Heart right ventricle (tissue), 16 donors: ENCODE results near the gene CAMTA2. TPM values are rescaled to one million over a fixed set of nuclear protein-coding genes. Genes with fewer than 3 reads are reported as not detected.
A peak's percentile ranks its signal among the peaks of the same experiment; 100 is the strongest.

Experiments
- ATAC-seq, 8 donors: fragments of 200-7000 bp; cut with Tn5 transposase; one replicate each; pipeline ENCODE4 v1.9.1; 2020; ENCODE audit warnings: mild to moderate bottlenecking in 8 of 8, moderate library complexity in 8 of 8, moderate number of reproducible peaks in 1 of 8
- DNase-seq, 2 donors: peaks; one replicate each; pipeline ENCODE4 v3.0.0-alpha.2; 2020
- H3K27ac ChIP-seq, 10 donors: fragments of 200-600 bp; sonication (generic) in 2 of 10; one replicate each; pipeline versions ENCODE4 v1.5.0 to v1.8.0; 2020 to 2022; ENCODE audit warnings: mild to moderate bottlenecking in 3 of 10
- H3K27me3 ChIP-seq, 7 donors: fragments of 200-600 bp; one replicate each; pipeline ENCODE4 v1.8.0; 2021 to 2022; ENCODE audit warnings: mild to moderate bottlenecking in 2 of 7
- H3K36me3 ChIP-seq, 9 donors: fragments of 200-600 bp; sonication (generic) in 1 of 9; one replicate each; pipeline versions ENCODE4 v1.5.0 to v1.8.0; 2020 to 2022; ENCODE audit warnings: mild to moderate bottlenecking in 2 of 9
- H3K4me1 ChIP-seq, 9 donors: fragments of 200-600 bp; sonication (generic) in 1 of 9; one replicate each; pipeline versions ENCODE4 v1.5.0 to v1.8.0; 2020 to 2022; ENCODE audit warnings: mild to moderate bottlenecking in 4 of 9
- H3K4me3 ChIP-seq, 10 donors: fragments of 200-600 bp; sonication (generic) in 2 of 10; one replicate each; pipeline versions ENCODE4 v1.5.0 to v1.8.0; 2020 to 2022; ENCODE audit warnings: mild to moderate bottlenecking in 7 of 10, moderate library complexity in 2 of 10
- H3K9me3 ChIP-seq, 11 donors: fragments of 200-600 bp in 10 of 11; sonication (generic) in 2 of 11; one replicate each; pipeline versions ENCODE4 v1.5.0 to v1.8.0; 2013 to 2022; ENCODE audit warnings: mild to moderate bottlenecking in 2 of 11, control low read depth in 1 of 11, moderate library complexity in 1 of 11
- WGBS, 2 donors: extraction: QIAGEN DNeasy Blood & Tissue Kit; methylation state at CpG; one replicate each; pipeline ENCODE4 v1.1.7; 2013; ENCODE audit warnings: inconsistent platforms in 1 of 2; 5-methylcytosine and 5-hydroxymethylcytosine counted together
- intact Hi-C, 10 donors: fragments of 100-400 bp; cut with DNase I; formaldehyde crosslinking; loops; one replicate each; pipeline versions ENCODE4 v1.11.1 to v1.14.2; 2022
- polyA plus RNA-seq, 2 donors: library from polyadenylated mRNA; stranded (reverse); fragments of 200-250 nt; gene quantifications; one replicate each; pipeline ENCODE4 v1.2.3, GENCODE V29; 2013
- total RNA-seq, 10 donors: library from RNA; stranded (reverse); fragmentation: NEBNext Ultra II Directional in 3 of 10; extraction: Animal tissue kit (Norgen Biotek cat#: 25700) in 3 of 10; gene quantifications; one replicate each; pipeline versions ENCODE4 v1.2.1 to v1.2.4, GENCODE V29; 2021 to 2023
- TF ChIP-seq, protein P1 (sequence below), 9 donors: fragments of 200-600 bp; sonication (generic) in 2 of 9; IDR thresholded peaks; one replicate each; pipeline versions ENCODE4 v1.5.0 to v1.8.0; 2021 to 2022; ENCODE audit warnings: antibody characterized with exemption in 9 of 9, mild to moderate bottlenecking in 5 of 9, moderate library complexity in 1 of 9
- donor health status: Arrhythmogenic right ventricular cardiomyopathy.
- donor health status: ischemic (EF 13 %, LVEDD 7.1; RV severe dilation, severe dysfunction).
- donor health status: healthy with polysubstance abuse.
- donor health status: DM: no; HTN: yes; CAD: no.
- donor health status: DM: no; HTN: no; CAD: no.
- donor health status: ischemic (EF 25% LVEDD 6.9; RV normal size, moderate dysfunction).
- donor health status: ischemic (EF 25% LVEDD 5.7; RV mildly dilated, moderate dysfunction).
- donor health status: healthy.
- donor health status: DM: yes; HTN: yes; CAD: no.
- donor health status: Ischemic cardiomyopathy.
- donor health status: ischemic (EF 35%, LVEDD 5.7; RV mildly dilated, moderate dysfunction).
- donor health status: nonischemic (EF 11% LVEDD 7.7; RV severe dilation, severe dysfunction).
- donor health status: DM: yes; HTN: yes; CAD: no.
- donor health status: PGD.
- donor health status: ischemic (EF 29% LVEDD 5.4; RV normal size, mild dysfunction).
- donor health status: nonischemic (EF 23%, LVEDD 6.1; RV moderate dilation, normal function).

CAMTA2 gene
- total and polyA plus RNA-seq, 12 donors: 26.0 to 74.3 (median 34.3) TPM

DNA sequence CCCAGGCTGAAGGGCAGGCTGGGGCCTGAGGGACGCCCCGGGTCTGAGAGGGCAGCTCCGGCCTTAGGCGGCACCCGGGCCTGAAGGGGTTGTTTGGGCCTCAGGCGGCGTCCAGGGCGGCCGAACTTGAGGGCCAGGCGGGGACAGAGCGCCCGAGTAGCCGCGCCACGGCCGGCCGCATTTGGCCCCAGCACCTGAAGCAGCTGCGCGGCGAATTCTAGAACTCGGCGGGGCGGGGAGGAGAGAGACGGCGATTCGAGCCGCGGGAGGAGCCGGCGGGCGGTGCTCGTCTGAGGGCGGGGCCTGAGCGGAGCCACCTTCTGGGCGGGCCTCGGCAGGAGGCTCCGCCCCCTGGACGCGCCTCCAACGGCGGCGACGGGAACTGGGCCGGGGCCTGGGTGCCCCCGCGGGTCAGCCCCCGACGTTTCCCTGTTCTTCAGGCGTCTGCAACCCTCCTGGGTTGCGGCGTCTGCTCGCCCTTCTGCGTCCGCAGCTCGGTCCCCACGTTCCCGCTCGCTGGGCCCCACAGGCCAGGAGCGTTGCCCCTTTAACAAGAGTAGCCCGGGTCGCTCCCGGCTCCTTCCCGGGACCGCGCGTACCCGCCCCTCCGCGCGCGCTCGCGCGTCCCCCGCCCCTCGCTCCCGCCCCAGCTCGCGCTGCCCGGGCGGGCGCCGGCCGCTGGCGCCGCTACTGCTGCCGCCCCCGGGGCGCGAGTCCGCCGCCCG lies 10.0 kb upstream of the CAMTA2 start, which contains the start of the genes INCA1 and KIF1C:
INCA1 (minus strand) TSS at position 221 of the 725 bp plus-strand sequence. CDS start 3,085 bp downstream, outside the sequence.
KIF1C (plus strand) TSS at position 649 of the 725 bp plus-strand sequence. CDS start 2,297 bp downstream, outside the sequence.
- Histone ChIP-seq H3K9me3 (no peaks in the 10 kb centered on the region), H3K36me3 (peaks cover 0 to 18% (median 15%) of the 10 kb centered on the region in 9 donors), H3K27me3 (no peaks in the 10 kb centered on the region), H3K27ac (peak within 1 kb of the TSS; percentile 87 to 97 (median 94)), H3K4me3 (peak within 1 kb of the TSS; percentile 67 to 100 (median 95)), H3K4me1 (peaks cover 18 to 44% (median 30%) of the 10 kb centered on the region in 9 donors)
- WGBS, 2 donors: 1% methylated on average over 80 to 93 of the region's 93 CpGs
- intact Hi-C loops: loop anchor here in 2 of 10 donors (1.0 to 5.0 kb wide), 2 partner anchors 30 to 50 kb away; partner anchors contain the start of genes PFN1 (in 1 of the 2) and SPAG7 (in 1 of the 2)
- DNase-seq (peak; percentile 94 to 95), ATAC-seq (peak; percentile 88 to 96 (median 92))
- TF ChIP-seq, protein P1, sequence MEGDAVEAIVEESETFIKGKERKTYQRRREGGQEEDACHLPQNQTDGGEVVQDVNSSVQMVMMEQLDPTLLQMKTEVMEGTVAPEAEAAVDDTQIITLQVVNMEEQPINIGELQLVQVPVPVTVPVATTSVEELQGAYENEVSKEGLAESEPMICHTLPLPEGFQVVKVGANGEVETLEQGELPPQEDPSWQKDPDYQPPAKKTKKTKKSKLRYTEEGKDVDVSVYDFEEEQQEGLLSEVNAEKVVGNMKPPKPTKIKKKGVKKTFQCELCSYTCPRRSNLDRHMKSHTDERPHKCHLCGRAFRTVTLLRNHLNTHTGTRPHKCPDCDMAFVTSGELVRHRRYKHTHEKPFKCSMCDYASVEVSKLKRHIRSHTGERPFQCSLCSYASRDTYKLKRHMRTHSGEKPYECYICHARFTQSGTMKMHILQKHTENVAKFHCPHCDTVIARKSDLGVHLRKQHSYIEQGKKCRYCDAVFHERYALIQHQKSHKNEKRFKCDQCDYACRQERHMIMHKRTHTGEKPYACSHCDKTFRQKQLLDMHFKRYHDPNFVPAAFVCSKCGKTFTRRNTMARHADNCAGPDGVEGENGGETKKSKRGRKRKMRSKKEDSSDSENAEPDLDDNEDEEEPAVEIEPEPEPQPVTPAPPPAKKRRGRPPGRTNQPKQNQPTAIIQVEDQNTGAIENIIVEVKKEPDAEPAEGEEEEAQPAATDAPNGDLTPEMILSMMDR (IDR thresholded peaks at IDR 0.05): peak in 6 of 9 donors; percentile 9 to 26 (median 22)

- no peak for ATAC-seq
- intact Hi-C loops: no loop called here
- Histone ChIP-seq H3K4me1 (peaks cover 7 to 20% (median 14%) of the 10 kb centered on the region in 9 donors), H3K4me3 (no peak overlapping the region), H3K27me3 (no peaks in the 10 kb centered on the region), H3K27ac (no peak overlapping the region), H3K9me3 (no peaks in the 10 kb centered on the region), H3K36me3 (no peaks in the 10 kb centered on the region)
- TF ChIP-seq, protein P1 (IDR thresholded peaks at IDR 0.05): no peak
- DNase-seq: no peak
- WGBS, 2 donors: 85 to 90% methylated on average over 6 of the region's 6 CpGs
Observed at GRCh38 chr17:4994081-4994595, 6.7 kb upstream of the CAMTA2 start.

DNA sequence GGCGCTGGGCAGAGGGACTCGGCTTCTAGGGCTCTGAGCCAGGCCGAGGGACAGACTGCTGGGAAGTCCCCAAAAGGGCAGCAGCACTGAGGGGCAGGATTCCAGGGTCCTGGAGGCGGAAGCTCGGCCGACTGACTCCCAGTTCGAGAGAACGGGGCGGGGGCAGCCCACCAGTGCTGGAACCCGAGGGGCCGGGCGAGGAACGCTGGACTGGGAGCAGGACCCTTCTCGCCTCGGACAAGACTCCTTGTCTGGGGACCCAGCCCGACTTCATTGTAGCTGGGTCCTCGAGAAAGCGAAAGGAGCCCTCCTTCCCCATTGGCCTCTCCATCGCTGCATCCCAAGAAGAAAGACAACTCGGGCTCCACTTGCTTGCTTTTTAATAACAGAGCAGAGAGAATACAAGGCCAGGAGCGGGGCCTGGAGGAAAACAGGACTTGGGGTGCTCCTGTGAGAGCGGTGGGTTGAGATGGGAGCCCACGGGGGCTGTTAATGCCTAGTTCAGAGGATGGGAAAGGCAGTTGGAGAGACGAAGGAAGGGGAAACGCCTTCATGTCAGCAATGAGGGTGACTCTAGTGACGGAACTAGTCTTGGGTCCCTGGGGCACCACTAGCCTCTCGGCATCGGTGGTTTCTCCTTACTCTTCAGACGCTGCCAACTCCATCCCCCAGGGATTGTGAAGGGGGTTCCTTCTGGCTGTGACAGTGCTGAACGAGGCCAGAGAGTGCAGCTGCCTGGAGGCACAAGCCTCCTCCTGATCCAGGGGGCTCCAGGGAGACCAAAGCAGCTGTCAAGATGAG lies 492 bp upstream of the CAMTA2 start:
- DNase-seq (no peak), ATAC-seq (peak in 6 of 8 donors; percentile 2 to 47 (median 9))
- H3K9me3 ChIP-seq: no peaks in the 10 kb centered on the region
- 2% methylated on average over 30 of the region's 30 CpGs for WGBS, 2 donors
- H3K4me1 ChIP-seq: peaks cover 5 to 36% (median 26%) of the 10 kb centered on the region in 9 donors
- H3K27me3 ChIP-seq: no peaks in the 10 kb centered on the region
- intact Hi-C loops: loop anchor here in 8 of 10 donors (1.0 to 10.0 kb wide), 8 partner anchors 21 to 81 kb away; partner anchors contain the start of genes GP1BA (in 2 of the 8), RNF167 (in 2 of the 8), SLC25A11 (in 2 of the 8) and PFN1 (in 1 of the 8)
- peak overlapping the region; percentile 83 to 98 (median 95) for H3K27ac ChIP-seq
- H3K36me3 ChIP-seq: peaks cover 0 to 26% (median 5%) of the 10 kb centered on the region in 9 donors
- TF ChIP-seq, protein P1 (IDR thresholded peaks at IDR 0.05): no peak
- H3K4me3 ChIP-seq: peak overlapping the region; percentile 61 to 97 (median 89)
